Measurements from ENCODE around the gene C6orf141.

Gene C6orf141

GRCh38 chr6:49550492-49551077 is at the start of gene C6orf141:
Gene C6orf141, plus strand, starts transcription at chr6:49550668. Its CDS starts 125 bp downstream, at chr6:49550793.
- DNase-seq = peak; percentile 55 to 63

GRCh38 chr6:49504666-49505065 is 45.8 kb upstream of the C6orf141 start:
- no peak for DNase-seq

GRCh38 chr6:49506569-49507111 is 43.8 kb upstream of the C6orf141 start:
- DNase-seq = no peak

GRCh38 chr6:49509342-49509741 is 41.1 kb upstream of the C6orf141 start:
- DNase-seq = no peak

GRCh38 chr6:49513153-49513989 is 37.1 kb upstream of the C6orf141 start:
- no peak for DNase-seq

- no peak for DNase-seq
These were observed 35.6 kb upstream of the C6orf141 start for GRCh38 chr6:49514571-49515484.

- DNase-seq = no peak
These were observed 34.9 kb upstream of the C6orf141 start for GRCh38 chr6:49515485-49516146.

- DNase-seq = no peak
These were observed 34.3 kb upstream of the C6orf141 start for GRCh38 chr6:49516147-49516505.

- no peak for DNase-seq
These were observed 32.5 kb upstream of the C6orf141 start for GRCh38 chr6:49517919-49518318.

- DNase-seq = no peak
These were observed 30.8 kb upstream of the C6orf141 start for GRCh38 chr6:49519660-49520059.

GRCh38 chr6:49522710-49523593 is 27.5 kb upstream of the C6orf141 start:
- DNase-seq = peak in 1 of 2 experiments; percentile 26

GRCh38 chr6:49523901-49524300 is 26.6 kb upstream of the C6orf141 start:
- no peak for DNase-seq

GRCh38 chr6:49524541-49524940 is 25.9 kb upstream of the C6orf141 start:
- no peak for DNase-seq

- DNase-seq = no peak
These were observed 23.9 kb upstream of the C6orf141 start for GRCh38 chr6:49526598-49526997.

GRCh38 chr6:49527320-49527719 is 23.1 kb upstream of the C6orf141 start:
- DNase-seq = no peak

- no peak for DNase-seq
These were observed 21.9 kb upstream of the C6orf141 start for GRCh38 chr6:49528571-49528970.

- DNase-seq = no peak
These were observed 20.2 kb upstream of the C6orf141 start for GRCh38 chr6:49530141-49530776.

GRCh38 chr6:49531774-49532569 is 18.5 kb upstream of the C6orf141 start:
- peak; percentile 27 to 66 for DNase-seq

GRCh38 chr6:49535795-49536194 is 14.7 kb upstream of the C6orf141 start:
- DNase-seq = no peak

- DNase-seq = no peak
These were observed 11.4 kb upstream of the C6orf141 start for GRCh38 chr6:49539102-49539501.
